Hepatocyte (in vitro differentiated cells): Measurements from ENCODE around the gene ADGRD2. TPM values are rescaled to one million over a fixed set of nuclear protein-coding genes. Genes with fewer than 3 reads are reported as not detected.

Experiments used
- DNase-seq: peaks from one replicate; pipeline ENCODE4 v3.0.0-alpha.2; 2016; ENCODE audit warnings: low spot score
- H2AFZ ChIP-seq: fragments of 200-600 bp; sonication (generic); 2 replicates; pipeline ENCODE4 v1.6.0; 2016; ENCODE audit warnings: antibody characterized with exemption, mild to moderate bottlenecking
- H3K27ac ChIP-seq: fragments of 200-600 bp; sonication (generic); 2 replicates; pipeline ENCODE4 v1.5.1; 2016; ENCODE audit warnings: mild to moderate bottlenecking
- H3K27me3 ChIP-seq: fragments of 200-600 bp; sonication (generic); 2 replicates; pipeline ENCODE4 v1.6.1; 2016
- H3K36me3 ChIP-seq: fragments of 200-600 bp; sonication (generic); replicated peaks from 2 replicates; pipeline ENCODE4 v1.5.1; 2016; ENCODE audit warnings: low read depth; ENCODE audit not compliant: insufficient read depth
- H3K4me1 ChIP-seq: fragments of 200-600 bp; sonication (generic); 2 replicates; pipeline ENCODE4 v1.5.1; 2016; ENCODE audit warnings: mild to moderate bottlenecking, moderate library complexity; ENCODE audit not compliant: insufficient read depth
- H3K4me2 ChIP-seq: fragments of 200-600 bp; sonication (generic); 2 replicates; pipeline ENCODE4 v1.6.0; 2016
- H3K4me3 ChIP-seq: fragments of 200-600 bp; sonication (generic); 2 replicates; pipeline ENCODE4 v1.5.1; 2016; ENCODE audit warnings: mild to moderate bottlenecking
- H3K79me2 ChIP-seq: fragments of 200-600 bp; sonication (generic); 2 replicates; pipeline ENCODE4 v1.6.0; 2017; ENCODE audit warnings: mild to moderate bottlenecking
- H3K9me2 ChIP-seq: fragments of 200-600 bp; sonication (generic); replicated peaks from 2 replicates; pipeline ENCODE4 v1.6.0; 2017; ENCODE audit warnings: mild to moderate bottlenecking; ENCODE audit not compliant: insufficient read depth
- H3K9me3 ChIP-seq: fragments of 200-600 bp; sonication (generic); 2 replicates; pipeline ENCODE4 v1.5.1; 2016; ENCODE audit warnings: low read depth, mild to moderate bottlenecking
- H4K20me1 ChIP-seq: fragments of 200-600 bp; sonication (generic); 2 replicates; pipeline ENCODE4 v1.6.0; 2016; ENCODE audit warnings: mild to moderate bottlenecking; ENCODE audit not compliant: insufficient read depth, poor library complexity, severe bottlenecking
- CTCF ChIP-seq: fragments of 200-600 bp; sonication (generic); IDR thresholded peaks from 2 replicates; pipeline ENCODE4 v1.5.1; 2016; ENCODE audit warnings: antibody characterized with exemption, mild to moderate bottlenecking; ENCODE audit not compliant: poor library complexity
- EZH2 ChIP-seq: fragments of 200-600 bp; sonication (generic); IDR thresholded peaks from 2 replicates; pipeline ENCODE4 v1.6.1; 2016; ENCODE audit warnings: antibody characterized with exemption, mild to moderate bottlenecking, borderline replicate concordance
- EZH2phosphoT487 ChIP-seq: fragments of 200-600 bp; sonication (generic); IDR thresholded peaks from one replicate; pipeline ENCODE4 v1.6.1; 2018; ENCODE audit warnings: antibody characterized with exemption, mild to moderate bottlenecking, low read depth, moderate library complexity; ENCODE audit not compliant: unreplicated experiment, severe bottlenecking
- WGBS: methylation state at CpG from one replicate; pipeline ENCODE4 v1.1.6; 2016; ENCODE audit warnings: low lambda C conversion rate; ENCODE audit errors: missing lambda C conversion rate; 5-methylcytosine and 5-hydroxymethylcytosine counted together
- polyA plus RNA-seq: library from polyadenylated mRNA; unstranded; fragments of >200 nt; fragmentation: Nextera tagmentation; extraction: Ambion mirVana; gene quantifications from 2 replicates; pipeline ENCODE4 v1.2.1, GENCODE V29; 2016
- total RNA-seq: library from RNA; depleted of rRNA; stranded (reverse); fragments of >200 nt; gene quantifications from 2 replicates; pipeline ENCODE4 v1.2.3, GENCODE V29; 2014

Gene ADGRD2
- total and polyA plus RNA-seq, 2 experiments from 2014 or later: not detected

GRCh38 chr9:124477211-124477647, 27.0 kb downstream of the ADGRD2 start:
- Histone ChIP-seq H3K27me3 (peaks cover 29% of the 10 kb centered on the region), H2AFZ (no peak overlapping the region), H3K4me1 (peaks cover 9% of the 10 kb centered on the region)

GRCh38 chr9:124477648-124478285, 27.5 kb downstream of the ADGRD2 start:
- peaks cover 29% of the 10 kb centered on the region for H3K27me3 ChIP-seq
- peak; percentile 47 for DNase-seq
- no peaks in the 10 kb centered on the region for H3K9me2 ChIP-seq
- H3K9me3 ChIP-seq: no peaks in the 10 kb centered on the region
- H3K36me3 ChIP-seq: no peaks in the 10 kb centered on the region
- H3K27ac ChIP-seq: no peak overlapping the region
- no peaks in the 10 kb centered on the region for H4K20me1 ChIP-seq
- peaks cover 9% of the 10 kb centered on the region for H3K4me1 ChIP-seq
- H3K79me2 ChIP-seq: no peaks in the 10 kb centered on the region
- peak overlapping the region; percentile 92 for H3K4me2 ChIP-seq
- 6% methylated on average over 20 of the region's 53 CpGs for WGBS
- H3K4me3 ChIP-seq: no peak overlapping the region
- no peak overlapping the region for H2AFZ ChIP-seq
- TF ChIP-seq EZH2 (no peak), EZH2phosphoT487 (no peak)

More at GRCh38 chr9:124477211-124477647, 27.0 kb downstream of the ADGRD2 start:
- Histone ChIP-seq H3K4me2 (peak overlapping the region; percentile 92), H3K36me3 (no peaks in the 10 kb centered on the region), H3K4me3 (no peak overlapping the region), H3K9me3 (no peaks in the 10 kb centered on the region), H3K79me2 (no peaks in the 10 kb centered on the region), H3K27ac (no peak overlapping the region), H4K20me1 (no peaks in the 10 kb centered on the region), H3K9me2 (no peaks in the 10 kb centered on the region)
- TF ChIP-seq EZH2phosphoT487 (no peak), EZH2 (no peak), CTCF (no peak)
- DNase-seq: no peak
- 37% methylated on average over 17 of the region's 19 CpGs for WGBS

GRCh38 chr9:124478354-124478753, 28.1 kb downstream of the ADGRD2 start:
- H3K36me3 ChIP-seq: no peaks in the 10 kb centered on the region
- DNase-seq: no peak
- peaks cover 29% of the 10 kb centered on the region for H3K27me3 ChIP-seq
- H3K9me2 ChIP-seq: no peaks in the 10 kb centered on the region
- TF ChIP-seq EZH2phosphoT487 (no peak), EZH2 (no peak), CTCF (no peak)
- peaks cover 9% of the 10 kb centered on the region for H3K4me1 ChIP-seq
- H3K4me3 ChIP-seq: no peak overlapping the region
- no peaks in the 10 kb centered on the region for H3K79me2 ChIP-seq
- H3K4me2 ChIP-seq: peak overlapping the region; percentile 92
- H4K20me1 ChIP-seq: no peaks in the 10 kb centered on the region
- H3K9me3 ChIP-seq: no peaks in the 10 kb centered on the region
- no peak overlapping the region for H3K27ac ChIP-seq
- WGBS: 48% methylated on average over 9 of the region's 12 CpGs
- H2AFZ ChIP-seq: no peak overlapping the region

GRCh38 chr9:124479371-124479770, 29.1 kb downstream of the ADGRD2 start:
- Histone ChIP-seq H3K9me2 (no peaks in the 10 kb centered on the region), H3K9me3 (no peaks in the 10 kb centered on the region), H3K79me2 (no peaks in the 10 kb centered on the region), H3K27ac (no peak overlapping the region), H3K27me3 (peaks cover 29% of the 10 kb centered on the region), H3K36me3 (no peaks in the 10 kb centered on the region), H3K4me3 (no peak overlapping the region), H3K4me2 (no peak overlapping the region), H3K4me1 (peaks cover 9% of the 10 kb centered on the region), H4K20me1 (no peaks in the 10 kb centered on the region), H2AFZ (no peak overlapping the region)
- WGBS: 95% methylated on average over 16 of the region's 16 CpGs
- DNase-seq: no peak
- TF ChIP-seq EZH2: no peak
- TF ChIP-seq CTCF: no peak
- no peak for TF ChIP-seq EZH2phosphoT487
